ENCODE measurements around the gene SLC2A4RG. TPM values are rescaled to one million over a fixed set of nuclear protein-coding genes. Genes with fewer than 3 reads are reported as not detected.

The SLC2A4RG gene
- total RNA-seq, 2 donors from 2014 or later = 30.5 to 35.1 TPM

DNA sequence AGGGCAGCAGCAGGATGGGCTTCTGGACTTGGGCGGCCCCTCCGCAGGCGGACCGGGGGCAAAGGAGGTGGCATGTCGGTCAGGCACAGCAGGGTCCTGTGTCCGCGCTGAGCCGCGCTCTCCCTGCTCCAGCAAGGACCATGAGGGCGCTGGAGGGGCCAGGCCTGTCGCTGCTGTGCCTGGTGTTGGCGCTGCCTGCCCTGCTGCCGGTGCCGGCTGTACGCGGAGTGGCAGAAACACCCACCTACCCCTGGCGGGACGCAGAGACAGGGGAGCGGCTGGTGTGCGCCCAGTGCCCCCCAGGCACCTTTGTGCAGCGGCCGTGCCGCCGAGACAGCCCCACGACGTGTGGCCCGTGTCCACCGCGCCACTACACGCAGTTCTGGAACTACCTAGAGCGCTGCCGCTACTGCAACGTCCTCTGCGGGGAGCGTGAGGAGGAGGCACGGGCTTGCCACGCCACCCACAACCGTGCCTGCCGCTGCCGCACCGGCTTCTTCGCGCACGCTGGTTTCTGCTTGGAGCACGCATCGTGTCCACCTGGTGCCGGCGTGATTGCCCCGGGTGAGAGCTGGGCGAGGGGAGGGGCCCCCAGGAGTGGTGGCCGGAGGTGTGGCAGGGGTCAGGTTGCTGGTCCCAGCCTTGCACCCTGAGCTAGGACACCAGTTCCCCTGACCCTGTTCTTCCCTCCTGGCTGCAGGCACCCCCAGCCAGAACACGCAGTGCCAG lies 42.8 kb upstream of the SLC2A4RG start, which contains the start of gene TNFRSF6B:
Gene TNFRSF6B, plus strand, starts transcription at position 25 of the 729 bp plus-strand sequence. Its CDS starts 116 bp downstream, at position 141.
- peak within 1 kb of the TSS; percentile 33 for H3K27ac Mint-ChIP-seq
- no peaks in the 10 kb centered on the region for H3K9me3 Mint-ChIP-seq
- H3K36me3 Mint-ChIP-seq (ENCODE audit: low read depth) = peaks cover 10% of the 10 kb centered on the region
- H3K27me3 Mint-ChIP-seq = no peaks in the 10 kb centered on the region
- peak within 1 kb of the TSS; percentile 39 for H3K4me3 Mint-ChIP-seq
- no peaks in the 10 kb centered on the region for H3K4me1 Mint-ChIP-seq
- ATAC-seq (replicated peaks) = no peak

DNA sequence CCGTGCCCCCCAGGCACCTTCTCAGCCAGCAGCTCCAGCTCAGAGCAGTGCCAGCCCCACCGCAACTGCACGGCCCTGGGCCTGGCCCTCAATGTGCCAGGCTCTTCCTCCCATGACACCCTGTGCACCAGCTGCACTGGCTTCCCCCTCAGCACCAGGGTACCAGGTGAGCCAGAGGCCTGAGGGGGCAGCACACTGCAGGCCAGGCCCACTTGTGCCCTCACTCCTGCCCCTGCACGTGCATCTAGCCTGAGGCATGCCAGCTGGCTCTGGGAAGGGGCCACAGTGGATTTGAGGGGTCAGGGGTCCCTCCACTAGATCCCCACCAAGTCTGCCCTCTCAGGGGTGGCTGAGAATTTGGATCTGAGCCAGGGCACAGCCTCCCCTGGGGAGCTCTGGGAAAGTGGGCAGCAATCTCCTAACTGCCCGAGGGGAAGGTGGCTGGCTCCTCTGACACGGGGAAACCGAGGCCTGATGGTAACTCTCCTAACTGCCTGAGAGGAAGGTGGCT lies 42.2 kb upstream of the SLC2A4RG start:
- ATAC-seq (replicated peaks) = no peak
- H3K4me3 Mint-ChIP-seq = peak overlapping the region; percentile 39
- peaks cover 10% of the 10 kb centered on the region for H3K36me3 Mint-ChIP-seq (ENCODE audit: low read depth)
- H3K27me3 Mint-ChIP-seq = no peaks in the 10 kb centered on the region
- no peaks in the 10 kb centered on the region for H3K4me1 Mint-ChIP-seq
- H3K27ac Mint-ChIP-seq = peak overlapping the region; percentile 33
- no peaks in the 10 kb centered on the region for H3K9me3 Mint-ChIP-seq

DNA sequence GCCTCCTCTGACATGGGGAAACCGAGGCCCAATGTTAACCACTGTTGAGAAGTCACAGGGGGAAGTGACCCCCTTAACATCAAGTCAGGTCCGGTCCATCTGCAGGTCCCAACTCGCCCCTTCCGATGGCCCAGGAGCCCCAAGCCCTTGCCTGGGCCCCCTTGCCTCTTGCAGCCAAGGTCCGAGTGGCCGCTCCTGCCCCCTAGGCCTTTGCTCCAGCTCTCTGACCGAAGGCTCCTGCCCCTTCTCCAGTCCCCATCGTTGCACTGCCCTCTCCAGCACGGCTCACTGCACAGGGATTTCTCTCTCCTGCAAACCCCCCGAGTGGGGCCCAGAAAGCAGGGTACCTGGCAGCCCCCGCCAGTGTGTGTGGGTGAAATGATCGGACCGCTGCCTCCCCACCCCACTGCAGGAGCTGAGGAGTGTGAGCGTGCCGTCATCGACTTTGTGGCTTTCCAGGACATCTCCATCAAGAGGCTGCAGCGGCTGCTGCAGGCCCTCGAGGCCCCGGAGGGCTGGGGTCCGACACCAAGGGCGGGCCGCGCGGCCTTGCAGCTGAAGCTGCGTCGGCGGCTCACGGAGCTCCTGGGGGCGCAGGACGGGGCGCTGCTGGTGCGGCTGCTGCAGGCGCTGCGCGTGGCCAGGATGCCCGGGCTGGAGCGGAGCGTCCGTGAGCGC lies 41.6 kb upstream of the SLC2A4RG start:
- Mint-ChIP-seq H3K27ac (no peak overlapping the region), H3K36me3 (ENCODE audit: low read depth) (peaks cover 10% of the 10 kb centered on the region), H3K9me3 (no peaks in the 10 kb centered on the region), H3K4me1 (no peaks in the 10 kb centered on the region), H3K27me3 (no peaks in the 10 kb centered on the region), H3K4me3 (no peak overlapping the region)
- no peak for ATAC-seq (replicated peaks)

DNA sequence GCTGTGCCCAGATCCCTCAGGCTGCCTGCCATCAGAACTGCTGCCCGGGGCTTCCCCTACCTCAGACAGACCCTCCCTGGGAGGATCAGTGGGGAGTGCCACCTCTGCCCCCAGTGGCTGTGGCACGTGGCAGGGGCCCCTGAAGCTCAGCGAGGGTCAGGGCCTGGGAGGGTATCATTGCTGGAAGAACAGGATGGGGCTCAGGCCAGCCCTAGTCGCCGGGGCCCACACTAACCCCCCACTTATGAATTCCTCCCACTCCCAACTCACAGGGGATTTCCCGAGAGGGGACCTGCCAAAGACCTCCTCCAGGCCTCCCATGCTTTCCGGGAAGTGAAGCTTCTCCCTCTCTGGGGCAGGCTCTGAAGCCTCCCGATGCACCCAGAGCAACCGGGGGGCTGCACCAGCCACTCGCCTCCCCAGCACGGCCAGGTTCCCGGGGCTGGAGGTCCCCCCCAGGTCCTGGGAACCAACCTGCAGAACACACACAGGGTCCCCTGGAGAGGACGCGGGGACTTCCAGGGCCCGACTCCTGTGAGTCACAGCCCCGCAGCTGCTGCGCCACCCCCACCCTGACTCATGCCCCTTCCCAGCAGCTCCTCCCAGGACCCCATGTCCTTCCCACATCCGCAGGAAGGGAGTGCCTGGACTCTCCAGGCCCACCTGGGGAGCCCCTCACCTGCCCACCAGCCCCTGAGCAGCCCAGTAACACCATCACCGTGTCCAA lies 40.7 kb upstream of the SLC2A4RG start:
- H3K27ac Mint-ChIP-seq = peak overlapping the region; percentile 82
- H3K9me3 Mint-ChIP-seq = no peaks in the 10 kb centered on the region
- H3K4me3 Mint-ChIP-seq = peak overlapping the region; percentile 54
- H3K36me3 Mint-ChIP-seq (ENCODE audit: low read depth) = peaks cover 11% of the 10 kb centered on the region
- no peaks in the 10 kb centered on the region for H3K27me3 Mint-ChIP-seq
- no peaks in the 10 kb centered on the region for H3K4me1 Mint-ChIP-seq
- peak; percentile 88 for ATAC-seq (replicated peaks)

DNA sequence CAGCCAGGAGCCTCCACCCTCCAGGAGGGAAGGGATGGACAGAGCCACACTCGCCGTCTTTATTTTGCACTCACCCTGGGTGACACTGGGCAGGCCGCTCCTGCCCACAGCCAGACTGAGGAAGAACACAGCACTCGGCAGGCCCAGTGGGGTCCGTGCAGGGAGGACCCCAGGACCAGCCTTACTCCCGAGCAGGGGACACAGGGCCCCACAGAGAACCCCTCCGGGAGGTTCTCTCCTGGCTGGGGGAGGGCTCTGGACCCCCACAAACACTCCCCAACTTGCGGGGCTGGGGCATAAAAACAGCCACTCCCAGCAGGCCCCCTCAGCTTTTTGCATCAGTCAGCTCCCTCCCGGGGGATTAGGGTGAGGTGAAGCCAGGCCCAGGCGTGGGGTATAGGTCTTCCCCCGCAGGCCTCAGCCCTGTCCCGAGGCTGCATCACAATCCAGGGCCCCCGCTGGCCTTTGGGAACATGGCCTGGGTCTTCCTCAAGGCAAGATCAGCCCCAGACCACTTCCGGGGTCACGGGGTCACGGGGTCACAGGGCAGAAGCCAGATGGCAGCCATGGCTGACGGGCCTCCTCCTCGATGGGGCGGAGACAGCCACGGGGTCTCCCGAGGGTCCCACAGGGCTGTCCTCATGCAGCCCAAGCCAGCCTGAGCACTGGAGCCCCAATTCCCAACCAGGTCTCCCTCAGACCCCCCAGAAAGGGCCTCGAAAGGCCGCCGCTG lies 39.9 kb upstream of the SLC2A4RG start:
- H3K4me3 Mint-ChIP-seq = peak overlapping the region; percentile 54

DNA sequence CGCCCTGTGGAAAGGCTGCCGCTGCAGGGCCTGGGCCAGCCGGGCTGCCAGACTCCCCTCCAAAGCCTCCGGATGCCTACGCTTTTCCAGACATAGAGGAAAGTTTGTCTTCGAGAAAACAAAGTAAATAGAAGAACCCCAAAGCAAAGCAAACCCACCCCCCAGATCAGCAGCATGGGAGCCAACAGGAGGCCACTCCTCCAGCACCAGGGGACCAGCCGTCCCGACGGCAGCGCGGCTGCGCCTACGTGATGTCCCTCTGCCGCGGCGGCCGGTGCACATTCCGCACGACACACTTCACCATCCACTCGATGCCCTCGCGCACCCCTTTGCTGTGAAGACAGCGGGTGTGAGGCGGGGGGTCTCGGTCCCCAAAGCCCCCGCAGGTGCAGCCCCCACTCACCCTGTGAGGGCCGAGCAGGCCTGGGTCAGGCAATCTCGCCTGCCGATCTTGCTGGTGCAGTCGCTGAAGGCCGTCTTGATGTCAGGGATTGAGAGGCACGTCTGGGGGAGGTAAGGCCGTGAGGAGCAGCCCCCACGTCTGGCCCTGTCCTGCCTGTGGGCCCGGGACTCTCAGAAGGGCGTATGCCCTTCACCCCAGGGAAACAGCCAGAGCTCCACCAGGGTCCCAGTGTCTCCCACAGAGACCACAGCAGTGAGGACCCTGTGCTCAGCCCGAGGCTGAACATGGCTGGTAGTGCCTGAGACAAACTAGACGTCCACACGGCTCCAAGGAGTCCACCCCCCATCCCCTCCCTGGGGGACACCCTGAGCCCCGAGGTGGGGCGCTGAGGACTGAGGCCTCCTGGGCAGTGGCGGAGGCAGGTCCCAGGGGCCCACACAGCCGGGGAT lies 39.2 kb upstream of the SLC2A4RG start:
- H3K4me3 Mint-ChIP-seq = no peak overlapping the region
- peaks cover 19% of the 10 kb centered on the region for H3K36me3 Mint-ChIP-seq (ENCODE audit: low read depth)
- H3K27ac Mint-ChIP-seq = no peak overlapping the region
- H3K9me3 Mint-ChIP-seq = no peaks in the 10 kb centered on the region
- no peaks in the 10 kb centered on the region for H3K4me1 Mint-ChIP-seq
- ATAC-seq (replicated peaks) = no peak
- no peaks in the 10 kb centered on the region for H3K27me3 Mint-ChIP-seq

More for the DNA sequence above, 39.9 kb upstream of the SLC2A4RG start:
- Mint-ChIP-seq H3K36me3 (ENCODE audit: low read depth) (peaks cover 12% of the 10 kb centered on the region), H3K27me3 (no peaks in the 10 kb centered on the region), H3K4me1 (no peaks in the 10 kb centered on the region), H3K9me3 (no peaks in the 10 kb centered on the region), H3K27ac (peak overlapping the region; percentile 82)
- ATAC-seq (replicated peaks) = no peak

DNA sequence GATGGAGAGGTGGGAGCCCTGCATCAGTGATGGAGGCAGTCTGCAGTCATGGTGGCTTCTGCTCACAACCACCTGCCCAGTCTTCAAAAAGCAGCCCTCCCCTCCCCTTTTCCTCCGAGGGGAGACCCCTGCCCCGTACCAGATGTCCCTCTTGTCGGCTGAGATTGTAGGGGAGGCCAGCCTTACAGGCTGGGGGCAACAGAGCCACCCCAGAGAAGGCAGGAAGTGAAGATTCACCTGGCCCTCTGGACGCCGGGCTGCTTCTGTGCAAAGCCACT lies 38.6 kb upstream of the SLC2A4RG start:
- ATAC-seq (replicated peaks) = no peak
- Mint-ChIP-seq H3K36me3 (ENCODE audit: low read depth) (peaks cover 23% of the 10 kb centered on the region), H3K9me3 (no peaks in the 10 kb centered on the region), H3K27me3 (no peaks in the 10 kb centered on the region), H3K27ac (peak overlapping the region; percentile 25), H3K4me1 (no peaks in the 10 kb centered on the region), H3K4me3 (no peak overlapping the region)

DNA sequence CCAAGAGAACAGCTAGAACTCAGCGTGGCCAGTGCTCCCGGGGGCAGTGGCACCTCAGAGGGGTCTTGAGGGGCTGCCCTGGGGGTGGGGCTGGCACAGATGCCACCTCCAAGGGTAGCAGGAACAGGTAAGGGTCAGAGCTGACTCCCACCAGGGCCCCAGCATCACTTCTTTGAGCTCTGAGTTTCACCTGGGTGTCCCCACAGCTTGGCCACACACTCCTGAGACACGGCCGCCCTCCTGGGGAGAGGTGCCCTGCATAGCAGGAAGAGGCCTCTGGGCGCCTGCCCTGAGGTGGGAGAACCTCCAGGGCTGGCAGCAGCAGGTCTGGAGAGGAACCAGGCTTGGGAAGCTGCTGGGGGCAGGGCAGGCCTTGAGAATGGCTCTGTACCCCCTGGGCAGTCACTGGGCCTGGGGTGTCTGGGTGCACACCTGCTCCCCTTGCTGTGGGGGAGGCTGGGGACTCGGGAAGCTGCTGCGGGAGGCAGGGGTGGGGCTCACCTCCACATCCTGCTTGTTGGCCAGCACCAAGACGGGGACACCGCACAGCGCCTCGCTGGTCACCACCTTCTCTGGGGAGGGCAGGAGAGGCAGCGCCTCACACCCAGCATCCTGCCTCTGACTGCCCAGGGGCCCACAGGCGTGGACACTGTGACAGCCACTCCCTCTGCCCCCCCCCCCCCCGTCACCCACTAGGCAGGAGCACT lies 38.1 kb upstream of the SLC2A4RG start:
- Mint-ChIP-seq H3K27ac (peak overlapping the region; percentile 25), H3K9me3 (no peaks in the 10 kb centered on the region), H3K4me3 (no peak overlapping the region), H3K4me1 (no peaks in the 10 kb centered on the region), H3K36me3 (ENCODE audit: low read depth) (peaks cover 28% of the 10 kb centered on the region), H3K27me3 (no peaks in the 10 kb centered on the region)
- ATAC-seq (replicated peaks) = no peak

DNA sequence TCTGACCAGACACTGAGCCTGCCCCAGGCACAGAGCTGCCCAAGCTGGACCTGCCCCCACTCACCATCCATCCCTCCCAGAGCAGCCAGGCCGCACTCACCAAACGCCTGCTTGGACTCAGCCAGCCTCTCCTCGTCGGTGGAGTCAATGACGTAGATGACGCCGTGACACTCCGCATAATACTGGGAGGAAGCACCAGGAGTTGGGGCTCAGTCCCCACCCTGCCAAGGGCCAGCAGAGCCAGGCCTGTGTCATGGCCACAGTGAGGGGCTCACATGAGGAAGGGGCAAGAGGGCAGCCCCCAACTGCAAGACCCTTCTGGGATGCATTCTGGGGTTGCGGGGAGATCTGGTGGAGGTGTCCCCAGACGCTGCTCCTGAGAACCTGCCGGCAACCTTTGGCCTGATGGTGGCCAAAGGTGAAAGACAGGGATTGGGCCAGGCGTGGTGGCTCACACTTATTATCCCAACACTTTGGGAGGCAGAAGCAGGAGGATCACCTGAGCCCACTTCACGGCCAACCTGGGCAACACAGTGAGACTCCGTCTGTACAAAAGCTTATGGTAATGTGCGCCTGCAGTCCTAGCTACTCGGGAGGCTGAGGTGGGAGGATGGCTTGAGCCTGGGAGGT lies 37.4 kb upstream of the SLC2A4RG start:
- no peaks in the 10 kb centered on the region for H3K9me3 Mint-ChIP-seq
- no peak overlapping the region for H3K4me3 Mint-ChIP-seq
- H3K27ac Mint-ChIP-seq = peak overlapping the region; percentile 36
- H3K36me3 Mint-ChIP-seq (ENCODE audit: low read depth) = peaks cover 35% of the 10 kb centered on the region
- H3K27me3 Mint-ChIP-seq = no peaks in the 10 kb centered on the region
- ATAC-seq (replicated peaks) = no peak
- no peaks in the 10 kb centered on the region for H3K4me1 Mint-ChIP-seq

DNA sequence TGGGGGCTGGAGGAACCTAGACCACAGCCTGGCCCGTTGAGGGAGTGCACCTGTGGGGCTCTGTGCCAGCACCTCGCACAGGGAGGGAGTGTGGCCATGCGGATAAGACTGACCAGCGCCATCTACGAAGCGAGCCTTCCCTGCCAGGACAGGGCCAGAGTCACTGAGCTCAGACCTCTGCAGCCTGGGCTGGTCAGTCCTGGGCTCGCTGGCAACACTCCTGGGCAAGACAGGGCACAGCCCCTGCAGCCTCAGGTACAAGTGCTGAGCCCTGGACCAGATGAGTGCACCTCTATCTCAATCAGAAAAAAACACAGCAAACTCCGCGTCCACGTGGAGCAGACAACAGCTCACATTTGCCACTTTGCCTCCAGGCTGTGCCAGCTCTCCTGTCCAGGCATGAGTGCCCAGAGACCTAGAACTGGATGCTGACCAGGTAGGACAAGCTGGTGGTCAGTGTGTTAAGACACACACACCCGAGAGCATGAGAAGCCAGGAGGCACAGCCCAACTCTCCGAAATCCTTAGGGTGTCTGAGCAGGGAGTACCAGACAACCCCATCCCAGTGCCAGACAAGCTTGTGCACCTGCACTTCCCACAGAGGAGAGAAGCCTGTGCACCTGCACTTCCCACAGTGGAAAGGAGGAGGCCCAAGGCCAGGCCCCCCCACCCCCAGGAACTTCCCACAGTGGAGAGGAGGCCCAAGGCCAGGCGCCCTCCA lies 36.7 kb upstream of the SLC2A4RG start:
- Mint-ChIP-seq H3K27ac (peak overlapping the region; percentile 36), H3K36me3 (ENCODE audit: low read depth) (peaks cover 35% of the 10 kb centered on the region), H3K9me3 (no peaks in the 10 kb centered on the region), H3K4me1 (no peaks in the 10 kb centered on the region), H3K4me3 (no peak overlapping the region), H3K27me3 (no peaks in the 10 kb centered on the region)
- ATAC-seq (replicated peaks) = no peak

DNA sequence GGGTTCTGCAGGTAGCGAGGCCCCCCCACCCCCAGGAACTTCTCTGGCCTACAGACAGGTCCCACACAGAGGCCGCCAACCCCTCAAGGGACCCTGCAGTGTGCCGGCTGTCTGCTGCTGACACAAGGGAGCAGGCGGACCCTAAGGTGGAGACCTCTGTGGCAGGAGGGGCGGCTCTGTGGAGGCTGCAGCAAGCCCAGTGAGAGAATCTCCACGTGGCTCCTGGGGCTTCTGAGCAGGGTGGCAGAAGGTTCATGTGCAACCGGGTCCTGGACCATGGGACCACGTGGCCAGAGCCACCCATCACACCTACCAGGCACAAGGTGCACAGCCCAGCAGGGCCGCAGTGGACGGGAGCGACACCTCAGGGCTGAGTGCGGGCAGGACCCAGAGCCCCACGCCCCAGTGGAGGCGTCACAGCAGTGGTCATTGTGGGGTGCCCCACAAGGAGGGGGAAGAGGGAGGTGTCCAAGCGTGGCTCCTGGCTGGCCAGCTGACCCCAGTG lies 36.1 kb upstream of the SLC2A4RG start:
- H3K4me3 Mint-ChIP-seq = no peak overlapping the region
- ATAC-seq (replicated peaks) = no peak
- H3K27me3 Mint-ChIP-seq = no peaks in the 10 kb centered on the region
- no peak overlapping the region for H3K27ac Mint-ChIP-seq
- H3K4me1 Mint-ChIP-seq = peaks cover under 1% of the 10 kb centered on the region
- H3K9me3 Mint-ChIP-seq = no peaks in the 10 kb centered on the region
- H3K36me3 Mint-ChIP-seq (ENCODE audit: low read depth) = peaks cover 38% of the 10 kb centered on the region
